ENCODE data around the gene ZNF213.
"Not testable (repeated sequence)": the region's sequence is repeated elsewhere in the genome, so short reads cannot be mapped to it uniquely, and the experiment has no call there.

Gene ZNF213

GRCh38 chr16:3148256-3149192, 13.7 kb downstream of the ZNF213 start:
- no peak for DNase-seq (ENCODE audit: low read depth)

GRCh38 chr16:3149193-3149530, 14.3 kb downstream of the ZNF213 start:
- no peak for DNase-seq (ENCODE audit: low read depth)

GRCh38 chr16:3149630-3150345, 15.0 kb downstream of the ZNF213 start:
- DNase-seq (ENCODE audit: low read depth): no peak

GRCh38 chr16:3150346-3151218, 15.8 kb downstream of the ZNF213 start:
- peak; percentile 94 for DNase-seq (ENCODE audit: low read depth)

GRCh38 chr16:3152027-3152276, 17.1 kb downstream of the ZNF213 start:
- DNase-seq (ENCODE audit: low read depth): no peak

GRCh38 chr16:3152277-3152990, 17.6 kb downstream of the ZNF213 start:
- DNase-seq (ENCODE audit: low read depth): peak; percentile 54

- DNase-seq (ENCODE audit: low read depth): no peak
Measured at GRCh38 chr16:3152991-3153368, 18.2 kb downstream of the ZNF213 start.

GRCh38 chr16:3155181-3155580, 20.4 kb downstream of the ZNF213 start:
- no peak for DNase-seq (ENCODE audit: low read depth)

GRCh38 chr16:3155972-3156371, 21.1 kb downstream of the ZNF213 start:
- no peak for DNase-seq (ENCODE audit: low read depth)

GRCh38 chr16:3157229-3158025, 22.6 kb downstream of the ZNF213 start:
- DNase-seq (ENCODE audit: low read depth): no peak

- no peak for DNase-seq (ENCODE audit: low read depth)
Measured at GRCh38 chr16:3158026-3158509, 23.2 kb downstream of the ZNF213 start.

- DNase-seq (ENCODE audit: low read depth): peak; percentile 91
Measured at GRCh38 chr16:3158510-3159314, 23.9 kb downstream of the ZNF213 start.

- no peak for DNase-seq (ENCODE audit: low read depth)
Measured at GRCh38 chr16:3161235-3162018, 26.6 kb downstream of the ZNF213 start.

- no peak for DNase-seq (ENCODE audit: low read depth)
Measured at GRCh38 chr16:3164121-3164991, 29.5 kb downstream of the ZNF213 start.

- DNase-seq (ENCODE audit: low read depth): no peak
Measured at GRCh38 chr16:3165111-3165822, 30.4 kb downstream of the ZNF213 start.

- no peak for DNase-seq (ENCODE audit: low read depth)
Measured at GRCh38 chr16:3166505-3166886, 31.7 kb downstream of the ZNF213 start.

- not testable (repeated sequence) for DNase-seq (ENCODE audit: low read depth)
Measured at GRCh38 chr16:3168729-3169128, 33.9 kb downstream of the ZNF213 start.
